Measurements from ENCODE around the gene SORL1. TPM values are rescaled to one million over a fixed set of nuclear protein-coding genes. Genes with fewer than 3 reads are reported as not detected.

The SORL1 gene
- total RNA-seq, 1 donor from 2014 or later: 13.8 TPM

DNA sequence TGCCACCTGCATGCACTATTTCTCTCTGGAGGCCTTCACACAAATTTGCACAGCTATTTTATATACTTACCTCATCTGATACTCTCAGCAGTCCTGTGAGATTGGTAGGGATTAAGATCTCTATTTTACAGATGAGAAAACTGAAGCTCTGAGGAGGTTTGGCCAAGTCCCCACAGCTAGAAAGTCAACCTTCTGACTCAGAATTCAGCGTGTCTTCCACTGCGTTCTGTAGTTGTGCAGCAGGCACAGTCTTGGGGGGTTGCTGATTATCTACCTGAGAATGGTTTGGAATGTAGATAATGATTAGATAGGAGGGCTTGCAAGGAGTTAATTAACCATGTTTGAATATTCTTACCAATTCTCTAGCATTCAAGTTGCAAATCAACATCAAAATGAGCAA is 2.5 kb upstream of the SORL1 start:
- H3K27ac Mint-ChIP-seq (ENCODE audit: unreplicated experiment): no peak overlapping the region
- peaks cover 39% of the 10 kb centered on the region for H3K27me3 Mint-ChIP-seq (ENCODE audit: low read depth)
- peaks cover 28% of the 10 kb centered on the region for H3K4me1 Mint-ChIP-seq
- DNase-seq (ENCODE audit: low read depth, low spot score): no peak
- no peaks in the 10 kb centered on the region for H3K9me3 Mint-ChIP-seq
- peak overlapping the region; percentile 44 for H3K4me3 Mint-ChIP-seq
- TF ChIP-seq, protein P1, sequence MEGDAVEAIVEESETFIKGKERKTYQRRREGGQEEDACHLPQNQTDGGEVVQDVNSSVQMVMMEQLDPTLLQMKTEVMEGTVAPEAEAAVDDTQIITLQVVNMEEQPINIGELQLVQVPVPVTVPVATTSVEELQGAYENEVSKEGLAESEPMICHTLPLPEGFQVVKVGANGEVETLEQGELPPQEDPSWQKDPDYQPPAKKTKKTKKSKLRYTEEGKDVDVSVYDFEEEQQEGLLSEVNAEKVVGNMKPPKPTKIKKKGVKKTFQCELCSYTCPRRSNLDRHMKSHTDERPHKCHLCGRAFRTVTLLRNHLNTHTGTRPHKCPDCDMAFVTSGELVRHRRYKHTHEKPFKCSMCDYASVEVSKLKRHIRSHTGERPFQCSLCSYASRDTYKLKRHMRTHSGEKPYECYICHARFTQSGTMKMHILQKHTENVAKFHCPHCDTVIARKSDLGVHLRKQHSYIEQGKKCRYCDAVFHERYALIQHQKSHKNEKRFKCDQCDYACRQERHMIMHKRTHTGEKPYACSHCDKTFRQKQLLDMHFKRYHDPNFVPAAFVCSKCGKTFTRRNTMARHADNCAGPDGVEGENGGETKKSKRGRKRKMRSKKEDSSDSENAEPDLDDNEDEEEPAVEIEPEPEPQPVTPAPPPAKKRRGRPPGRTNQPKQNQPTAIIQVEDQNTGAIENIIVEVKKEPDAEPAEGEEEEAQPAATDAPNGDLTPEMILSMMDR (conservative IDR thresholded peaks at IDR 0.05): no peak
- no peaks in the 10 kb centered on the region for H3K36me3 Mint-ChIP-seq (ENCODE audit: low read depth)

DNA sequence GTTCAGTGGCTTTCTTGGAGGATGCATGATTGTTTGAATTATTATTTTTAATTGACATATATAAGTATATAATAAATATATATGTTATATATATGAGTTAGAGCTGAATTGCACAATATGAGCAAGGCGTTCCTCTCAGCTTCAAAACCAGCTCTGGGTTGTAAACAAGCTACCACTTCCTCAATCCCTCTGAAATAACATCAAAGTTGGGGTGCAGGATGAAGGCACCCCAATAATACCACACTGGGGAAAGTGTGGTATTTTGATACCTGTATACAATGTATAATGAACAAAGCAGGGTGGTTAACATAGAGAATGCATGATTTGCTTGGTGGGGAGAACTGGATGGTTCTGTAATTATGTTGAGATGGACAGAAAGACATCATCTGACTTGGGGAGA is 1.7 kb upstream of the SORL1 start:
- no peak for DNase-seq (ENCODE audit: low read depth, low spot score)
- Mint-ChIP-seq H3K9me3 (no peaks in the 10 kb centered on the region), H3K36me3 (ENCODE audit: low read depth) (no peaks in the 10 kb centered on the region), H3K4me1 (peaks cover 29% of the 10 kb centered on the region), H3K27me3 (ENCODE audit: low read depth) (peaks cover 39% of the 10 kb centered on the region), H3K27ac (ENCODE audit: unreplicated experiment) (no peak overlapping the region), H3K4me3 (peak overlapping the region; percentile 86)
- TF ChIP-seq, protein P1 (conservative IDR thresholded peaks at IDR 0.05): no peak

GRCh38 chr11:121451178-121451985 is 732 bp upstream of the SORL1 start:
- H3K4me1 Mint-ChIP-seq: peaks cover 25% of the 10 kb centered on the region
- TF ChIP-seq, protein P1 (conservative IDR thresholded peaks at IDR 0.05): no peak
- no peaks in the 10 kb centered on the region for H3K36me3 Mint-ChIP-seq (ENCODE audit: low read depth)
- no peak overlapping the region for H3K27ac Mint-ChIP-seq (ENCODE audit: unreplicated experiment)
- H3K4me3 Mint-ChIP-seq: peak overlapping the region; percentile 86
- no peak for DNase-seq (ENCODE audit: low read depth, low spot score)
- no peaks in the 10 kb centered on the region for H3K9me3 Mint-ChIP-seq
- H3K27me3 Mint-ChIP-seq (ENCODE audit: low read depth): peaks cover 40% of the 10 kb centered on the region

- peaks cover 24% of the 10 kb centered on the region for H3K4me1 Mint-ChIP-seq
- H3K4me3 Mint-ChIP-seq: peak within 1 kb of the TSS; percentile 93
- H3K27me3 Mint-ChIP-seq (ENCODE audit: low read depth): peaks cover 40% of the 10 kb centered on the region
- H3K27ac Mint-ChIP-seq (ENCODE audit: unreplicated experiment): peak within 1 kb of the TSS; percentile 9
- no peaks in the 10 kb centered on the region for H3K36me3 Mint-ChIP-seq (ENCODE audit: low read depth)
- H3K9me3 Mint-ChIP-seq: no peaks in the 10 kb centered on the region
- DNase-seq (ENCODE audit: low read depth, low spot score): no peak
- TF ChIP-seq, protein P1 (conservative IDR thresholded peaks at IDR 0.05): no peak
Measured at GRCh38 chr11:121452609-121453150, 566 bp downstream of the SORL1 start, which contains the start of gene SORL1-AS1. Gene SORL1-AS1 (minus strand): TSS chr11:121452967.

DNA sequence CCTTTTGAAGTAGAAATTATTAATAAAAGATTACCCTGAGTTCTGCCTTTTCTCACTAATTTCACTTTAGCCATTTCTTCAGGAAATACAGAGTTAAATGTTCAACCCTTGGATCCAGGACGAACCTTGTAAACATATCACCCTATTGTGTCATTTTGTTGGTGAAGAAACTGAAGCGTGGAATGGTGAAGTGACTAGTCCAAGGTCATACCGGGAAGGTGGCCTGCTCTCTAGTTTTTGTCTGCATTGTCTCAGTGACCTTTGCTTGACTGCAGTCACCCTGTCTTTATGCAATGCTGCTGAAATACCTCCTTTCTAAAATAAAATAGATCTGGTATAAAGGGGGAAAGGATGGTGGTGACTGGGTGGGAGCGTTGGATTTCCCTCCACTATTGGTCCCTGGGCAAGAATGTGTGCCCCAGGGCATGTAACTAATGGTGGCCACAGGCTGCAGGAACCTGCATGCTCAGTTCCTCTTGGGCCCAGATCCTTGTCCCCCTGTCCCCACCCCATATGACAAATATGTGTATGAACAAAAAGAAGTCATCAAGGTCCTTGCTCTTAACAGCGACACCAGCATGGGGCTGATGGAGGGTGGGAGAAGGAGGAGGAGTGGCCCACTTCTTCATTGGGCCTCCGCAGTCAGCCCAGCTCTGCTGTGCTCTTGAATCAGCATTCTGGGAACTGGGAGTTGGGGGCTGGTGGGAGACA is 1.6 kb downstream of the SORL1 start:
- Mint-ChIP-seq H3K4me1 (peaks cover 24% of the 10 kb centered on the region), H3K27ac (ENCODE audit: unreplicated experiment) (no peak overlapping the region)

More for the DNA sequence above, 1.6 kb downstream of the SORL1 start:
- TF ChIP-seq, protein P1 (conservative IDR thresholded peaks at IDR 0.05): no peak
- Mint-ChIP-seq H3K9me3 (no peaks in the 10 kb centered on the region), H3K27me3 (ENCODE audit: low read depth) (peaks cover 40% of the 10 kb centered on the region), H3K4me3 (peak overlapping the region; percentile 93), H3K36me3 (ENCODE audit: low read depth) (no peaks in the 10 kb centered on the region)
- DNase-seq (ENCODE audit: low read depth, low spot score): no peak

Data from neural crest cell (in vitro differentiated cells).